Astrocyte of the hippocampus (primary cell): ENCODE data around the gene PTBP3.
"Not testable (repeated sequence)": the region's sequence is repeated elsewhere in the genome, so short reads cannot be mapped to it uniquely, and the experiment has no call there.

ENCODE experiments used
- DNase-seq: peaks from one replicate; pipeline ENCODE4 v3.0.0; 2011; ENCODE audit warnings: low read depth, low spot score

The PTBP3 gene

DNA sequence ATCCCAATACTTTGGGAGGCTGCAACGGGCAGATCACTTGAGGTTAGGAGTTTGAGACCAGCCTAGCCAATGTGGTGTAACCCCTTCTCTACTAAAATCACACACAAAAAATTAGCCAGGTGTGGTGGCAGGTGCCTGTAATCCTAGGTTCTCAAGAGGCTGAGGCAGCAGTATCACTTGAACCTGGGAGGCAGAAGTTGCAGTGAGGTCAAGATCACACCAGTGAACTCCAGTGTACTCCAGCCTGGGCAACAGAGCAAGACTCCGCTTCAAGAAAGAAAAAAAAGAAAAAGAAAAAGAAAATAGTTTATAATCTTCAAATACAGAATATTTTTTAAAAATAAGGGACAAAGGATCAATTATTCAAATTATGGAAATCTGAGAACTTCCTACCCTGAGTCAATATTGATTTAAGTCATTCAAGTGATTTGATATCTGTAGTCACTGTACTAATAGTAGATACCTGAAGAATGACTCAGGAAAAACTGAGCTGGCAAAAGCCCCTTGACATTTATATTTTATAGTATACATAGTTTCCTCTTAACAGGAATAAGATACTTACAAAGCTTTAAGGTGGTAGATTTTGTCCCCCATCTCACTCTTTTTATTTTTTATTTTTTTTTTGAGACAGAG lies 61.8 kb downstream of the PTBP3 start:
- DNase-seq: no peak

- no peak for DNase-seq
Measured at GRCh38 chr9:112268413-112268812, 65.0 kb downstream of the PTBP3 start.

DNA sequence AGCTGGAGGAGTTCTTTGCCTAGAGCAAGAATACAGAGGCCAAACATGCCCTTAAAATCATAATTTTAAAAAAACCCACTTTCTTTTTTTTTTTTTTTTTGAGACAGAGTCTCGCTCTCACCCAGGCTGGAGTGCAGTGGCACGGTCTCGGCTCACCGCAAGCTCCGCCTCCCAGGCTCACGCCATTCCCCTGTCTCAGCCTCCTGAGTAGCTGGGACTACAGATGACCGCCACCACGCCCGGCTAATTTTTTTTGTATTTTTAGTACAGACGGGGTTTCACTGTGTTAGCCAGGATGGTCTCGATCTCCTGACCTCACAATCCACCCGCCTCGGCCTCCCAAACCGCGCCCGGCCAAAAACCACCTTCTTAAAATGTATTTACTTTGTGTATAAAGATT lies 66.3 kb downstream of the PTBP3 start:
- DNase-seq: not testable (repeated sequence)

GRCh38 chr9:112265391-112265790 lies 68.0 kb downstream of the PTBP3 start:
- DNase-seq: no peak

- no peak for DNase-seq
Measured at GRCh38 chr9:112262577-112262976, 70.8 kb downstream of the PTBP3 start.

DNA sequence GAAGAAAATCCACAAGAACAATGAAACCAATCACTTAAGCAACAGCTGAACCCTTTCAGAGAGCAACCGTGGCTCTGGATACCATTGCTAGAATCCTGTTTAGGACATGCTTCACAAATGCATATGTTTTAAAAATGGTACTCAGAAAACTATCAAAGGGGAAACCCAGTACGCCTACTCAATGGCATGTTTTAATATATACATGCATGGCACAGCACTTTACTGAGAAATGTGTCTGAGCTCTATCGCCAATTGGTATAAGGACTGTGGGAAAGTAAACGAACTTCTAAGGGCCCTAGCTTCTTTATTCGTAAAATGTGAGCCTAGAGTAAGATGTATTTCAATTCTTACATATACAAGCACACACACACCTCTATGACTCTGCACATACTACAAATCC lies 72.3 kb downstream of the PTBP3 start:
- no peak for DNase-seq

- DNase-seq: peak; percentile 15
Measured at GRCh38 chr9:112258106-112258505, 75.3 kb downstream of the PTBP3 start.

DNA sequence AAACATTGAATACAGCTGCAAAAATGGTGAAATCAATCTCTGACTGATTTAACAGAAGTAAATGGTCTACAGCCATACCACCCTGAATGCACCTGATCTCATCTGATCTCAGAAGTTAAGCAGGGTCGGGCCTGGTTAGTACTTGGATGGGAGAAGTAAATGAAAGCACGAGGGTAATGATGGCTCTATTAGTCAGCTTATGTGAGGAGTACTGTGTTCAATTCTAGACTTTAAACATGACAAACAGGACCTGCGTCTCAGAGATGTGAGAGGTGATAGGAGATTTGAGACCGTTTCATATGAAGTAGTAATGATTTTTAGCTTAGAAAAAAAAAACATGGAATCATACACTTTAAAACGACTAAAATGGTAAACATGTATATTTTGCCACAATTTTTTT lies 81.2 kb downstream of the PTBP3 start:
- no peak for DNase-seq

DNA sequence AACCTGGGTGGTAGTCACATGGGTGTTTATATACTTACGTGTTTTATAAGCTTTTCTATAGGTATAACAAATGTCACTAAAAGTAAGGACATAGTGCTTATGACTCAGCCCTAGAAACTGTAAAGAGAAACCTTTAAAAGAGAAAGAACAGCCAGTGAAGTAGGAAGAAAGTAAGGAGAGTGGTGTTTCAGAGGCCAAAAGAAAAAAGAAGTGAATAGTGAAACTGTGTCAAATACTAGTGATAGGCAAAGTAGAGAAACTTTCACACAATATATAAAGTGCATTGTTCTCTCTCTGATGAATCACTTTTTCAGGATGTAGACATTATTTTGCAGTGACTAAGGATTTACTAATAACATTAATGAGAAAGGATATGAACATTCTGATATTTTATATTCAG lies 84.1 kb downstream of the PTBP3 start:
- DNase-seq: peak; percentile 17

DNA sequence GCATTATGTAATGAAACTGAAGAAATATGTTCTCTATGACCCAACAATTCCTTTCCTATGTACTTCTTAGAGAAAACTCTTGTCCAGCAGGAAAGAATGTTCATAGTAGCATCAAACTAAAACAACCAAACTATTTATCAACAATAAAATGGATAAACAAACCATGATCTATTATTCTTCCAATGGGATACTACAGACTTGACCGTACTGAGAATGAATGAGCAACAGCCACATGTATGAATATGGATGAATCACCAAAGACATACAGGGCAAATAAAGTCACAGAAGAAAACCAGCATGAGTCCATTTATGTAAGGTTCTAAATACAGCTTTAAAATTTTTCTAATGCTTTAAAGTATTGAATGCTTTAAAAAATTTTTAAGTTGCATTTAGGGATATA lies 84.7 kb downstream of the PTBP3 start:
- DNase-seq: peak; percentile 11

DNA sequence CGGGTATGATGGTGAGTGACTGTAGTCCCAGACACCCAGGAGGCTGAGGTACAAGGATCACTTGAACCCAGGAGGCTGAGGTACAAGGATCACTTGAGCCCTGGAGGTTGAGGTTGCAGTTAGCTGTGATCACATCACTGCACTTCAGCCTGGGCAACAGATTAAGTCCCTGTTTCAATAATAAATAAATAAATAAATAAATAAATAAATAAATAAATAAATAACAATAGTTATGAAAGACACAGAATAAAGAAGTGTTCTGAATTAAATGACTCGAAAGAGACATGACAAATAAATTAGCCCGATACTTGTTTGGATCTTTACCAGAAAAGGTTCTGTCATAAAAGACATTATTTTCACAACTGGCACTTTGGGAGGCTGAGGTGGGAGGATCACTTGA lies 86.3 kb downstream of the PTBP3 start:
- DNase-seq: no peak

- no peak for DNase-seq
Measured at GRCh38 chr9:112245126-112245525, 88.3 kb downstream of the PTBP3 start.

DNA sequence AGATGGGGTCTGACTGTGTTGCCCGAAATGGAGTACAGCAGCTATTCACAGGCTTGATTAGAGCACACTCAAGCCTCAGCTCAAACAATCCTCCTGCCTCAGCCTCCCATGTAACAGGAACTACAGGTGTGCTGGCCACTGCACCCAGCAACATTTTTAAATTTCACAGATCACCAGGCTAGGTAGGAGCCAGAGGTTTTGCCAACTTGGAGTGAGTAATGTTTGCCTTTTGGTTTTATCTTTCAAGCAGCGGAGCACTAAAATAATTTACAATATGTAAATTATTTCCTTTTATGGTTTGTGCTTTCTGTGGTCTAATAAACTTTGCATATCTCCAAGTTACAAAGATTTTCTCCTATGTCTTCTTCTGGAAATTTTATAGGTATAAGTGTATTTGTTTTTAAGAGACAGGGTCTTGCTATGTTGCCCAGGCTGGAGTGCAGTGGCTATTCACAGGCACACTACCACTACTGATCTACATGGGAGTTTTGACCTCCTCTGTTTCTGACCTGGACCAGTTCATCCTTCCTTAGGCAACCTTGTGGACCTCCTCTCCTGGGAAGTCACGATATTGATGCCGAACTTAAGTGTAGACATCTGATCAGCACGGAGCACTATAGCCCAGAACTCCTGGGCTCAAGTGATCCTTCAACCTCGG lies 91.1 kb downstream of the PTBP3 start:
- no peak for DNase-seq

DNA sequence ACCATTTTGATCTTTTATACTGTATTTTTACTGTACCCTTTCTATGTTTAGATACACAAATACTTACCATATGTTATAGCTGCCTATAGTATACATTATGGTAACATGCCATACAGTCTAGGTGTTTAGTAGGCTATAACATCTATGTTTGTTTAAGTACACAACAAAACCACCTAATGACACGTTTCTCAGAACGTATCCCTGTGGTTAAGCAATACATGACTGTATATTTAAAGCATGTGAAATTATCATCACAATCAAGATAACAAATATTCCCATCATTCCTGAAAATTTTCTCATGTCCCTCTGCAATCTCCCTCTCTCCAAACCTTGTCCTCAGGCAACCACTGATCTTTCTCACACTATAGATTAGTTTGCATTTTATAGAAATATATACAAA lies 91.9 kb downstream of the PTBP3 start:
- DNase-seq: no peak

- no peak for DNase-seq
Measured at GRCh38 chr9:112239708-112240107, 93.7 kb downstream of the PTBP3 start.

GRCh38 chr9:112239284-112239683 lies 94.1 kb downstream of the PTBP3 start:
- no peak for DNase-seq

DNA sequence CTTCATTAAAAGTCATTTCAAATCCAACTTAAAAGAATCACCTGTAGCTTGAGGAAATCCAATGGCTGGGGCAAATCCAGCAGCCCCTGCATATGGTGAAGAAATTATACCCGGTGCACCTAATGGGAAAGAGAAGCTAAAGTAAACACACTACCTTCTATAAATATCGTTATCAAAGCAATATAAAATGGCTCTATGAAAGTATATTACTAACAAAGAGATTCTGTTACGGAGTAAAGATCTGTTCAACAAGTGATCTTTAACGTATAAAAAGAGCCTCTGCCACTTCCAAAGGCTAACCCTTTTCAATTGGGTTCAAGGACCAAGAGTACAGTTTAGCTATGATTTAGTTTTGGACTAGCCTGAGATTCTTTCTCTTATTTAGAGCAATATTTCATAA lies 98.6 kb downstream of the PTBP3 start:
- no peak for DNase-seq

DNA sequence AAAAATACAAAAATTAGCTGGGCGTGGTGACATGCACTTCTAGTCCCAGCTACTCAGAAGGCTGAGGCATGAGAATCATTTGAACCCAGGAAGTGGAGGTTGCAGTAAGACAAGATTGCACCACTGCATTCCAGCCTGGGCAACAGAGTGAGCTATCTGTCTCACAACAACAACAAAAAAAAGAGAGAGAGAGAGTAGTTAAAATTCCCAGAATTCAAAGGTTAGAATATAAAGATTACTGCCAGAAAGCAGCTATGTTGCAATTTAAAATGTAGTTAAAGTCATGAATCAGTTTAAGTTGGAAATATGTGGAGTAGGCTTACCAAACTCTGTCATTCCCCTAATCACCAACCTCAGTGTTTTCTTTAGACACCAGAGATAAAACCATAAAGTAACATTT lies 99.7 kb downstream of the PTBP3 start:
- no peak for DNase-seq

DNA sequence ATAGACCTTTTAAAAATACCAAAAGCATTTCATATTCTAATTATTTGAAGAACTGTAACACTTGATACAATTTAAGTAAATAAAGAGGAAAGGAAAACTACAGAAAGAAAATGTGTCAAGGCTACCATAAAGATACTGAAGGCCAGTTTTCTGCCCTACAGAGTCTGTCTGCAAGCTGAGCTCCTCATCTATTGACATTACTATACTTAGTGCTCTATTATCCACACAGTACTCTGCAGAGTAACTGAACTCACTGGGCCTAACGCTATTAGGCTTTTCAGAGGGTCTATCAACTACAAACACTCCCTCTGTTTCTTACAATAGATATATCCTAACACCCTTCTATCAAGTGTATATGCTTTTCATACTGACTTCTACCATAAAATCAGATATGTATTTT lies 101.2 kb downstream of the PTBP3 start:
- DNase-seq: no peak

DNA sequence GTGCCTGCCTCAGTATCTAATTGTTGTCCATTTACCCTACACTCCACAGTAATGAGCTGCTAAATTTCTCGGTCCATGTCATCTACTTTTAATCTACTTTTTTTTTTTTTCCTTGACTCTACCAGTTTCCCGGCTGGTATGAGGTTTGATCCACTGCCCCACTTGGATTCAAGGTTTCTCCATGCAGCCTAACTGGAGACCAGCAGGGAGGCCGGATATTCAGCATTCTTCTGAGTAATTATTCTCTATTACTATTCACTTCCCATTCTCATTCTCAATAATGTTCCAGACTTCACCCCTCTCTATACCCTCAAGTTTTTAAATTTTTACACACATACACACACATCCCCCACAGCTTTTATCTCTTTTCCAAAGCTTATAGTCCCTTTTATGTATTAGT lies 107.3 kb downstream of the PTBP3 start:
- DNase-seq: no peak

DNA sequence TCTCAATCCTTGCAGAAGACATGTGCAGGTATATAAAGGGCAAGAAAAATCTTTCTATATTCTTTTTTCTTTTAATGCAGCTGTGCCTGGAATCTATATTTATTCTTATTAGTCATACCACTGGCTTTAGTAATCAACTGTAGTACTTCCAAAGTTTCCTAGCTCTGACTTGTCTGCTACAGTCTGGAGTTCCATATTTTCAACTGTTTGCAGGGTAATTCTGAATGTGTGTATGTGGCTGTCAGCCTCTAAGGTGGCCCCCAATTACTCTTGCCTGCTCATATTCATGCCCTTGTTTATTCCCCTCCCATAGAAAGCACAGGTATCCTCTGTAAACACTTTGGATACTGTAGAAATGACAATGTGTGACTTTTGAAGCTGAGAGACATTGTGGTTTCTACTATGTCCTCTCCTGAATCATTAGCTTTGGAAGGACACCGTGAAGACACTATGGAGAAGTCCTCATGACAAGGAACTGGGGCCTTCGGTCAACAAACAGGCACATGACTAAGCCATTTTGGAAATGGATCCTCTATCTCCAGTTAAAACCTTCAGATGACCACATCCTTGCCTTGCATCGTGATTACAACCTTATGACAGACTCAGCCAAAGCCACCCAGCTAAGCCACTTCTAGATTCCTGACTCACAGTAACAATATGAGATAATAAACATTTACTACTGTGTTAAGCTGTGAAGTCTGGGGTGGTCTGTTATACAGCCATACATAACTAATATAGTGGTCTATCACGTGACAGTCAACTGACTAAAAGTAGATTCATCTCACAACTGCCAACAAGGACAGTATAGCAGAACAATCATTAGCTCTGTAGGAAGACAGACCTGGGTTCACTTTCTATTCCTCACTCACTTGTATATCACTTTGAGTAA lies 108.8 kb downstream of the PTBP3 start:
- no peak for DNase-seq

- peak; percentile 35 for DNase-seq
Measured at GRCh38 chr9:112218908-112219307, 114.5 kb downstream of the PTBP3 start.

- DNase-seq: no peak
Measured at GRCh38 chr9:112212926-112213325, 120.5 kb downstream of the PTBP3 start.
